Measurements from ENCODE around the gene DUSP9. TPM values are rescaled to one million over a fixed set of nuclear protein-coding genes. Genes with fewer than 3 reads are reported as not detected.
"Not testable (repeated sequence)": the region's sequence is repeated elsewhere in the genome, so short reads cannot be mapped to it uniquely, and the experiment has no call there.

DUSP9 gene, protein sequence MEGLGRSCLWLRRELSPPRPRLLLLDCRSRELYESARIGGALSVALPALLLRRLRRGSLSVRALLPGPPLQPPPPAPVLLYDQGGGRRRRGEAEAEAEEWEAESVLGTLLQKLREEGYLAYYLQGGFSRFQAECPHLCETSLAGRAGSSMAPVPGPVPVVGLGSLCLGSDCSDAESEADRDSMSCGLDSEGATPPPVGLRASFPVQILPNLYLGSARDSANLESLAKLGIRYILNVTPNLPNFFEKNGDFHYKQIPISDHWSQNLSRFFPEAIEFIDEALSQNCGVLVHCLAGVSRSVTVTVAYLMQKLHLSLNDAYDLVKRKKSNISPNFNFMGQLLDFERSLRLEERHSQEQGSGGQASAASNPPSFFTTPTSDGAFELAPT
- total RNA-seq, result 0.63 TPM
- 1.2 TPM for polyA plus RNA-seq

DNA sequence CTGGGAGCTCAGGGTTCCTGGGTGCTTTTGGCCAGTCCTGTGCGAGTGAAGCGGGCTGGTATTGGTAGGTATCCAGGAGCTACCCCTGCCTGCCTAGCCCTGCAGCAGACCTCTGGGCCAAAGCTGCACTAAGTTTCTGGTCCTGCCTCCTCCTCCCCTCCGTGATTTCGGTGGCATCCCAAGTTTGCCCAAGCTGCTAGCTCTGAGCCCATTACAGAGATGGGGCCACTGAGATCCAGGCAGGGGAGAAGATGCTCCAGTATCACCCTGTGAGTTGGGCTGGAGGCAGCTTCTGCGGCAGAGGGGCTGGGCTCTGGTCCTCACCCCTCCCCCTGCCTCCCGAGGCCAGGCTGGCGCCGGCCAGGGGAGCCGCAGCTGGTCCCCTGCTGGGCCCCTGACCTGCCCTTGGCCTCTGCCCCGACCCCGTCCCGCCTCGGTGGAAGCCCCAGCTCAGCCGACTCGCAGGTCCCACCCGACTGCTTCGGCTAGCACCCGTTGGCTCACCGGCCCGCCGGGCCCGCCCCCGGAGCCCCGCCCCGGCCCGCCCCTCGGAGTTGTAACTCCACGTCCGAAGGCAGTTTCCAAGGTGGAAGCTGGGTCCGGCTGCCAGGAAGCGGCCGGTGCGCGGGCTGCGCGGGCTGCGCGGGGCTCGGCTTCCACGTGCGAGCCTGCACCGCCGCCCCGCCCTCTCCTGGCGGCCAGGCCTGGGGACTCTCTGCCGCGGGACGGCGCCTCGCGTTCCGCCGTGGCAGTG is at the start of gene DUSP9:
TSS of gene DUSP9 (plus strand) at position 584 of the 754 bp plus-strand sequence. CDS start 751 bp downstream, outside the sequence.
- DNase-seq (ENCODE audit: extremely low spot score), result no peak
- H3K4me3 ChIP-seq (ENCODE audit: low read depth, low read length), result peak within 1 kb of the TSS; percentile 16
- no peak within 1 kb of the TSS for H3K27ac ChIP-seq (ENCODE audit: low read depth)
- 4% methylated on average over 48 of the region's 53 CpGs for WGBS
- H3K36me3 ChIP-seq (ENCODE audit: insufficient read depth), result no peaks in the 10 kb centered on the region
- H3K4me1 ChIP-seq (ENCODE audit: insufficient read depth), result no peaks in the 10 kb centered on the region

DNA sequence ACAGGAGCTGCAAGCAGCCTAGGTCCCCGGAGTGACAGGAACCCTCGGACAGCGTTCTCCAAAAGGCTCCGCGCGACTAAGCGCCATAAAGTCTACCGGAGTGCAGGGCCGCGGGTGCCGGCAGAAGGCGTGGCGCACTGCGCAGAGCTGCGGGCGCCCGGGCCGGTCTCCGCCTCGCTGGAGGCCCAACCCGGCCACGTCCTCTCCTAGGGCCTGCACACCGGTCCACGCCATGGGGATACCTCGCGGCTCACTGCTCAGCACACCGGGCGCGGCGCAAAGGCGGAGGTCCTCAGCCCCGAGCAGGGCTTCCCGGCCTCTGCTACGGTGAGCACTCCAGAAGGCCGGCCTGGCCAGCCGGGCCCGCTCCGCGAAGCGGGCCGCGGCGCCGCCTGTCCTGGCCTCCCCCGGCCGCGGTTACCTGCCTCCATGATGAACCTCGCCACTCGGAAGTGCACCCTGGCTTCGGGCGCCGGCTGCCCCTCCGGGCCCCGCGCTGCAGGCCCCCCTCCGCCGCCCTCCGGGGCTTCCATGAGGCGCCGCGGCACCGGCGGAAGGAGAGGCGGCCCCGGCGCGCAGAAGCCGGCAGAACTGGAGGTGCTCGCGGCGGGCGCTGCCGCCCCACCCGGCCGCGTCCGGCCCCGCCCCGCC is 48.3 kb upstream of the DUSP9 start, which contains the start of gene CCNQ:
TSS of gene CCNQ (minus strand) at position 599 of the 651 bp plus-strand sequence. CDS start at position 533, 66 bp downstream.
- Histone ChIP-seq H3K4me1 (ENCODE audit: insufficient read depth) (no peaks in the 10 kb centered on the region), H3K36me3 (ENCODE audit: insufficient read depth) (peaks cover 3% of the 10 kb centered on the region), H3K27ac (ENCODE audit: low read depth) (no peak within 1 kb of the TSS), H3K4me3 (ENCODE audit: low read depth, low read length) (peak within 1 kb of the TSS; percentile 80)
- no peak for DNase-seq (ENCODE audit: extremely low spot score)
- WGBS, result under 1% methylated on average over 60 of the region's 79 CpGs

DNA sequence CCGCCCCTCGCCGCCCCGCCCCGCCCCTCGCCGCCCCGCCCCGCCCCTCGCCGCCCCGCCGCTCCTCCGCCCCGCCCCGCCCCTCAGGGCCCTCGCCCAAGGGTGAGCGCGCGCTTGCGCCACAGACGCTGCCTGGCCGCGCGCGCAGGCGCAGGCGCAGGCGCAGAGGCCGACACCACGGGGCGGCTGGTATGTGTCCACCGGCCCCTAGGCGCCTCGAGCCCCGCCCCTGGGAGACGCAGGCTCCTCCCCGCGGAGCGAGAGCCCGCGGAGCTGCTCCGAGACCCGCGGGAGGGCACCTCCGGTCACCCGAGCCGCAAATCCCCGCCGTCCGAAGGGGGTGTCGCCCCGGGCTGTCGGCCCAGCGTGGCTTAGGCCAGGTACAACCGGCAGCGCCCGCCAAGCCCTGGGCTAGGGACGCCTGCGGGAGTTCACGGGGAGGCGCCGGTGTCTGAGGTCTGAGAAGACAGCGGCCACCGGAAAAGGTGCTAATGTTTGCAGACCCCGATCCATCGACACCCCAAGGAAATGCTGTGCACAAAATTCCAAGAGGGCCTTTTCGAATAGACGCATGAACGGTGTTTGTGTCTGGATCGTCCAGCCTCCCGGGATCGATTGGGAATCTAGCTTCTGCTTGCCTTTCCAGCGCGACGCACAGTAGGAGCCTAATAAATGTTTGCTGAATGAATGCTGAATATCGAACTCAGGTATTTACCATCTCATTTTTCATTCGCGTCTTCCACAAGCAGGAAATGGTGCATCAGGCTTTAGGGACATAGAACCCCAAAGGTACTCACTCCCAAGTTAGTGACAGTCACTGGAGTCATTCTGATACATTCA is 47.6 kb upstream of the DUSP9 start:
- Histone ChIP-seq H3K27ac (ENCODE audit: low read depth) (no peak overlapping the region), H3K4me3 (ENCODE audit: low read depth, low read length) (peak overlapping the region; percentile 60), H3K4me1 (ENCODE audit: insufficient read depth) (no peaks in the 10 kb centered on the region), H3K36me3 (ENCODE audit: insufficient read depth) (peaks cover 3% of the 10 kb centered on the region)
- WGBS, result under 1% methylated on average over 56 of the region's 79 CpGs
- DNase-seq (ENCODE audit: extremely low spot score), result peak; percentile 35

DNA sequence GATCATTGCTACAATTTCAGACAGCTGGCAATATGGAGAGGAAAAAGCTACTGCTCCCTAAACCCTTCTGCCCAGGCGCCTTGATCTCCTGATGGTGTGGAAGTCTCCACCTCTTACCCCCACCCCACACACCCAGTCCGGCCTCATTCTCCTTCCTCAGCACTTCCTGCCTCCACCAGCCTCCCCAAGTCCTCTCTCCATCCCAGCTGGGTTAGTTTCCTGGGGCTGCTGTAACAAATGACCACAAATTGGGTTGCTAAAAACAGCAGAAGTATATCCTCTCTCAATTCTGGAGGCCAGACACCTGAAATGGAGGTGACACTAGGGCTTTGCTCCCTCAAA is 47.0 kb upstream of the DUSP9 start:
- WGBS, result 28% methylated on average over 2 of the region's 2 CpGs
- Histone ChIP-seq H3K27ac (ENCODE audit: low read depth) (no peak overlapping the region), H3K4me1 (ENCODE audit: insufficient read depth) (no peaks in the 10 kb centered on the region), H3K36me3 (ENCODE audit: insufficient read depth) (peaks cover under 1% of the 10 kb centered on the region), H3K4me3 (ENCODE audit: low read depth, low read length) (peak overlapping the region; percentile 60)
- no peak for DNase-seq (ENCODE audit: extremely low spot score)

DNA sequence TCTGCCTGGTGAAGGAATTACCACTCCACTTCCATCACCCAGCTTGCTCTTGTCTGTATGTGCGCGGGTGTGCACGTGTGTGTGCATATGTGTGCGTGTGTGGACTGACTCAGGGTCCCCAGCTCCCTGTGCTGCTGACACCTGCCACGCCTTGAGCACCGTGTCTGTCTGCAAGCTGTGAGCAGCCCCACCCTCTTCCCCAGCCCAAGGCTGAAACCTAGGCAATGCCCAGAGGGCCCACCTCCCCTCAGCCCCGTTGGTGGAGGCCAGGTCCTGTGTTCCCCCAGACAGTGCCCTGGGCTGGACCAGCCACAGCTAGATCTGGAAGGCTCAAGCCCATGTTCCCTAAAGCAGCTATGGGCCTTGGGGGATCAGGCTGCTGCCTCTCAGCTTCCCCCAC is 46.1 kb upstream of the DUSP9 start:
- Histone ChIP-seq H3K27ac (ENCODE audit: low read depth) (no peak overlapping the region), H3K4me3 (ENCODE audit: low read depth, low read length) (no peak overlapping the region), H3K4me1 (ENCODE audit: insufficient read depth) (no peaks in the 10 kb centered on the region), H3K36me3 (ENCODE audit: insufficient read depth) (no peaks in the 10 kb centered on the region)
- WGBS, result 86% methylated on average over 7 of the region's 7 CpGs
- DNase-seq (ENCODE audit: extremely low spot score), result no peak

DNA sequence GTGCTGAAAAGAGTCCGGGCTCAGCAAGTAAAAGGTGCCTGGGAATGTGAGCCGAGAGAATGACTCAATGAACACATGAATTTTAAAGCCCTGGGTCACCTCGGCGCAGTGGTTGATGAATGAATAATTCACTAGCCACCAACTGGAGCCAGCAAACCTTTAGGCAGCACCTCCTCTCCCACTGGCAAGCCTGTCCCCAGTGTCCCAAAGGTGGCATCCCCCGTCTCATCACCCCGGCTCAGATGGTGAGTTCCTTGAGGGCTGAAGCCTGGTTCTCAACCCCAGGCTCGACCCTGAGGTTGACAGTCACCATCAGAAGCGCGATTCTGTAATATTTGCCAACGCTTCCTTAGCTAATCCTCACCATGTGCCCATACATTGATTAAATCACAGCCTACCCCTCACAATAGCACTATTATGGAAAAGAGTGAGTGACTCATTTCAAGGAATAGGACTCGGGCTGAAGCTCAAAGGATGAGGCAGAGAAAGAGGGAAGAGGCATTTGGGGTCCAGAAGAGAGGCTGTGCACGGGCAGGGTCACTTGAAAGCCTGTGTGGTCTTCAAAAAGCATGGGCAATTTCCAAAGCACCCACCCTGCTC is 45.4 kb upstream of the DUSP9 start:
- no peaks in the 10 kb centered on the region for H3K4me1 ChIP-seq (ENCODE audit: insufficient read depth)
- no peaks in the 10 kb centered on the region for H3K36me3 ChIP-seq (ENCODE audit: insufficient read depth)
- no peak overlapping the region for H3K4me3 ChIP-seq (ENCODE audit: low read depth, low read length)
- no peak overlapping the region for H3K27ac ChIP-seq (ENCODE audit: low read depth)
- no peak for DNase-seq (ENCODE audit: extremely low spot score)
- 92% methylated on average over 12 of the region's 12 CpGs for WGBS

DNA sequence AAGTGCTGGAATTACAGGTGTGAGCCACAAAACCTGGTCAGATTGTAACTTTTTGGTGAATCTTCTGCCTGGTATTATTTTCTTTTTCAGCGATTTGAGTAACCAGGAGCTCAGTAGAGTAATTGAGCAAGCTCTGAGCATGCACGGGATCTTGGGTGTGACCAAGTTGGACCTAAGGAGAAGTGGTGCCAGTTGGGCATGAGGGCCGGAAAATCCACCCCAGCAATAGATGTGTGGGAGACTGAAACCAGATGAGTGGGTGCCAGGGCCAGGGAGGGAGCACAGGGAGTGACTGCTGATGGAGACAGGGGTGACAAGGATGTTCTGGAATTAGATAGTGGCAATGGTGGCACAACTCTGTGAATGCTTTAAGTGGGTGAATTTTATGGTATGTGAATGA is 44.4 kb upstream of the DUSP9 start:
- DNase-seq (ENCODE audit: extremely low spot score), result no peak
- no peak overlapping the region for H3K27ac ChIP-seq (ENCODE audit: low read depth)
- no peaks in the 10 kb centered on the region for H3K36me3 ChIP-seq (ENCODE audit: insufficient read depth)
- no peak overlapping the region for H3K4me3 ChIP-seq (ENCODE audit: low read depth, low read length)
- H3K4me1 ChIP-seq (ENCODE audit: insufficient read depth), result no peaks in the 10 kb centered on the region
- 95% methylated on average over 3 of the region's 3 CpGs for WGBS

DNA sequence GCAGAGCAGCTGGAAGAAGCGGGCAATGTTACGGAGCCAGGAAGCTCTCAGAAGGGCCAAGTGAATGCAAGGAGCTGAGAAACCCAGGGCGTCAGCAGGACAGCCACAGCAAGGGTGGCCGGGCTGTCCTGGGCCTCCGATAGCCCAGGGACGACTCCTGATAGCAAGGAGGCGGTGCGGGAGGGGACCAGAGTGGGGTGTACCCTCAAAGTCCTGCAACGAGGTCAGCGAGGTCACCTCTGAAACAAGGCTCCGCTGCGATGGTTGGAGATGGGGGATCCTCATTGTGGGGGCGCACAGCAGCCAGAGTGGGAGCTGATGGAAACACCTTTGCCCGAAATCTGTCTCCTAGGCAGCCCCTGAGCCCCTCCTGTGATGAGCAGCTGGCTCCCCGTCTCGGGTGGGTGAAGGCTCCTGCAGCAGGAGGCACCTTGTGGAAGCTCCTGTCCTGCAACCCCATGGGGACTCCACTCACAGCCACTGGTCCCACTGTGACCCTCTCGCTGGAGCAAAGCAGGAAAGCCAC is 43.8 kb upstream of the DUSP9 start:
- Histone ChIP-seq H3K4me1 (ENCODE audit: insufficient read depth) (no peaks in the 10 kb centered on the region), H3K27ac (ENCODE audit: low read depth) (no peak overlapping the region), H3K4me3 (ENCODE audit: low read depth, low read length) (no peak overlapping the region), H3K36me3 (ENCODE audit: insufficient read depth) (no peaks in the 10 kb centered on the region)
- DNase-seq (ENCODE audit: extremely low spot score), result no peak
- WGBS, result 89% methylated on average over 17 of the region's 17 CpGs

DNA sequence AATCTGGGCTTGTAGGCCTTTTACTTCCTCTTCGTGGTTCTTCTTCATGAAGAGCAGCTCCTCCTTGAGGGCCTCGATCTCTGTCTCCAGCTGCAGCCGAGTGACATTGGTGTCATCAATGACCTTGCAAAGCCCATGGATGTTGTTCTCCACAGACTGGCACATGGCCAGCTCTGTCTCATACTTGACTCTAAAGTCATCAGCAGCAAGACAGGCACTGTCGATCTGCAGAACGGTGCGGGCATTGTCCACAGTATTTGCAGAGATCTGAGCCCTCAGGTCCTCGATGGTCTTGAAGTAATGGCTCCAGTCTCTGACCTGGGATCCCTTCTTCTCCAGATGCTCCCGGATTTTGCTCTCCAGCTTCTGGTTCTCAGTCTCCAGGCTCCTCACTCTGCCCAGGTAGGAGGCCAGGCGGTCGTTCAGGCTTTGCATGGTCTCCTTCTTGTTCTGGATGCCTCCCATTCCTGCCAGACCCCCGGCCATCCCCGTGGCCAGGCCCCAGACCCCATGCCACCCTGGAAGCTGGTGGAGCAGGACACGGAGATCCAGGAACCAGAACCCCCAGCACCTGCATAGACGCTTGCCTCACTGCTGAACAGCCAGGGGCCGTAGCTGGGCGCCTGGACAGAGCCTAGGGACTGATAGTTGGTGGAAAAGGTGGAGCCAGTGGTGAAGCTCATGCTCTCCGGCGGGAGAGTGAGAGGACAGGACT is 42.2 kb upstream of the DUSP9 start:
- H3K36me3 ChIP-seq (ENCODE audit: insufficient read depth); H3K4me1 ChIP-seq (ENCODE audit: insufficient read depth); H3K4me3 ChIP-seq (ENCODE audit: low read depth, low read length); H3K27ac ChIP-seq (ENCODE audit: low read depth); DNase-seq (ENCODE audit: extremely low spot score): not testable (repeated sequence)
- WGBS, result 87% methylated on average over 18 of the region's 18 CpGs

DNA sequence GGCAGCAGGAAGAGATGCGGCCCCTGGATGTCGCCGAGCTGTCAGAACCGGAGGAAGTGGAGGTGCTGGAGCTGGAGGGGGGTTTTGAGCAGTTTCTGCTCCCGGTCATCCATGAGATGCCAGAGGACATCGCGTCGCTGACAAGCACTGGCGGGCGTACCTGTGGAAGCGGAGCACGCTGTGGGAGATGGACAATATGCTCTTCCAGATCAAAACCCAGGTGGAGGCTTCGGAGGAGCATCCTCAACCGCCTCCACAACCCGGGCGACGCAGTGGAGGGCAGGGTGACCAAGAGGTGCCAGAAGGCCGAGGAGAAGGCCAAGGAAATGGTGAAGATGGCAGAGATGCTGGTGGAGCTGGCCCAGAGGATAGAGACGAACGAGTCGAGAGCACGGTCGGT is 40.5 kb upstream of the DUSP9 start:
- Histone ChIP-seq H3K4me1 (ENCODE audit: insufficient read depth) (no peaks in the 10 kb centered on the region), H3K4me3 (ENCODE audit: low read depth, low read length) (no peak overlapping the region), H3K36me3 (ENCODE audit: insufficient read depth) (no peaks in the 10 kb centered on the region), H3K27ac (ENCODE audit: low read depth) (no peak overlapping the region)
- no peak for DNase-seq (ENCODE audit: extremely low spot score)
- WGBS, result 83% methylated on average over 23 of the region's 23 CpGs

DNA sequence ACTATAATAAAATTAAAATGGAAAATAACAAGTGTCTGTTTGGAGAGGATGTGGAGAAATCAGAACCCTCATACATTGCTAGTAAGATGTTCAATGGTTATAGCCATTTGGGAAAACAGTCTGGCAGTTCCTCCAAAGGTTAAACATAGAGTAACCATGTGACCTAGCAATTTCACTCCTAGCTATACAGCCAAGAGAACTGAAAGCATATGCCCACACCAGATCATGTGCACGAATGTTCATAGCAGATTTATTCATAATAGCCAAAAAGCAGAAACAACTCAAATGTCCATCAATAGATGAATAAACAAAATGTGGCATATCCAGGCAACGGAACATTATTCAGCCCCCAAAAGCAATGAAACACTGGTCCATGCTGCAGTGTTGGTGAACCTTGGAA is 38.6 kb upstream of the DUSP9 start:
- H3K36me3 ChIP-seq (ENCODE audit: insufficient read depth), result no peaks in the 10 kb centered on the region
- no peak for DNase-seq (ENCODE audit: extremely low spot score)
- no peak overlapping the region for H3K27ac ChIP-seq (ENCODE audit: low read depth)
- no peak overlapping the region for H3K4me3 ChIP-seq (ENCODE audit: low read depth, low read length)
- WGBS, result 74% methylated on average over 2 of the region's 2 CpGs
- H3K4me1 ChIP-seq (ENCODE audit: insufficient read depth), result no peaks in the 10 kb centered on the region

DNA sequence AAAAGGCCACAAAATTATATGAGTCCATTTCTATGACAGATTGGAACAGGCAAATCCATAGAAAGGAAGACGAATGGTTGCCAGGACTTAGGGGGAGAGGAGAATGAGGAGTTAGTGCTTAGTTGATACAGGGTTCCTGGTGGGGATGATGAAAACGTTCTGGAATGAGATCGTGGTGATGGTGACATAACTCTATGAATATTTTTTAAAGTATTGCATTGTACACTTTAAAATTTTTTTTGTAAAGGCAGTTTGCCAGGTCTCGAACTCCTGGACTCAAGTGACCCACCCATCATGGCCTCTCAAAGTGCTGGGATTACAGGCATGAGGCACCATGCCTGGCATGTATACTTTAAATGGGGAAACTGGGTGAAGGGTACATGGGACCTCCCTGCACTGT is 38.2 kb upstream of the DUSP9 start:
- no peak for DNase-seq (ENCODE audit: extremely low spot score)
- H3K4me3 ChIP-seq (ENCODE audit: low read depth, low read length), result no peak overlapping the region
- 56% methylated on average over 4 of the region's 4 CpGs for WGBS
- no peaks in the 10 kb centered on the region for H3K36me3 ChIP-seq (ENCODE audit: insufficient read depth)
- H3K4me1 ChIP-seq (ENCODE audit: insufficient read depth), result no peaks in the 10 kb centered on the region
- H3K27ac ChIP-seq (ENCODE audit: low read depth), result no peak overlapping the region
